H1 (cell line): Measurements from ENCODE around the gene MRPL36. TPM values are rescaled to one million over a fixed set of nuclear protein-coding genes. Genes with fewer than 3 reads are reported as not detected.

Experiments
- CTCF ChIA-PET: fragments of 300-600 bp; sonication (Branson Sonifier 250); formaldehyde crosslinking; loops from one replicate; lab custom pipeline; 2021; ENCODE audit not compliant: partially characterized antibody; lab: Charles Lee
- POLR2A ChIA-PET: fragments of 300-600 bp; sonication (Branson Sonifier 250); formaldehyde crosslinking; loops from one replicate; lab custom pipeline; 2021; ENCODE audit warnings: inconsistent platforms; ENCODE audit not compliant: partially characterized antibody; lab: Charles Lee
- DNase-seq, 2 experiments: peaks; one replicate each; pipeline versions ENCODE4 v3.0.0 to v3.0.0-alpha.2; 2010 to 2022; ENCODE audit warnings: low spot score in 2 of 2, low read depth in 1 of 2, mixed read lengths in 1 of 2
- FAIRE-seq: peaks from 2 replicates; lab custom pipeline; 2011; peaks lifted over from hg19 to GRCh38; lab: Jason Lieb, UNC
- H2AFZ ChIP-seq: 2 replicates; pipeline ENCODE4 v1.8.1; 2012; ENCODE audit warnings: low read length, inconsistent platforms
- H2AK5ac ChIP-seq: 2 replicates; pipeline ENCODE4 v1.6.1; 2013; ENCODE audit warnings: low read depth, low read length
- H2BK120ac ChIP-seq: replicated peaks from 2 replicates; pipeline ENCODE3; 2013; ENCODE audit warnings: low read depth, low read length, inconsistent platforms
- H2BK12ac ChIP-seq: 2 replicates; pipeline ENCODE4 v1.6.1; 2013; ENCODE audit warnings: low read depth, low read length
- H2BK15ac ChIP-seq: 2 replicates; pipeline ENCODE4 v1.6.1; 2013; ENCODE audit warnings: low read length
- H2BK20ac ChIP-seq: 2 replicates; pipeline ENCODE4 v1.6.1; 2013; ENCODE audit warnings: low read length
- H2BK5ac ChIP-seq: 2 replicates; pipeline ENCODE4 v1.6.1; 2013; ENCODE audit warnings: low read depth, low read length
- H3K14ac ChIP-seq: 2 replicates; pipeline ENCODE4 v1.6.1; 2013; ENCODE audit warnings: inconsistent platforms; ENCODE audit not compliant: insufficient read length
- H3K18ac ChIP-seq: 2 replicates; pipeline ENCODE4 v1.6.1; 2013; ENCODE audit warnings: low read length; ENCODE audit errors: extremely low read depth
- H3K23ac ChIP-seq: 2 replicates; pipeline ENCODE4 v1.6.1; 2013; ENCODE audit warnings: inconsistent platforms; ENCODE audit not compliant: insufficient read length
- H3K23me2 ChIP-seq: 2 replicates; pipeline ENCODE4 v1.6.1; 2013; ENCODE audit warnings: low read depth, low read length
- H3K27ac ChIP-seq: 2 replicates; pipeline ENCODE4 v1.6.1; 2011; ENCODE audit warnings: low read depth, low read length, inconsistent platforms
- H3K27me3 ChIP-seq, 4 experiments: replicated peaks in 1 of 4; 1 replicate in 1 of 4; 2 replicates in 3 of 4; pipeline versions ENCODE4 v1.6.1 to v1.8.1; 2011 to 2013; ENCODE audit warnings: low read length in 3 of 4, mild to moderate bottlenecking in 3 of 4, inconsistent platforms in 2 of 4, mixed read lengths in 2 of 4, moderate library complexity in 1 of 4; ENCODE audit not compliant: control insufficient read depth in 3 of 4, insufficient read depth in 3 of 4; ENCODE audit errors: extremely low read depth in 1 of 4
- H3K36me3 ChIP-seq, 4 experiments: 2 replicates each; pipeline versions ENCODE4 v1.6.1 to v1.8.1; 2011 to 2013; ENCODE audit warnings: mild to moderate bottlenecking in 4 of 4, low read length in 3 of 4, moderate library complexity in 2 of 4, control low read depth in 1 of 4, inconsistent platforms in 1 of 4; ENCODE audit not compliant: insufficient read depth in 4 of 4, control insufficient read depth in 2 of 4
- H3K4ac ChIP-seq: replicated peaks from 2 replicates; pipeline ENCODE3; 2013; ENCODE audit warnings: low read length, low read depth, mixed read lengths, inconsistent platforms; ENCODE audit not compliant: insufficient read length
- H3K4me1 ChIP-seq, 4 experiments: replicated peaks in 1 of 4; 1 replicate in 1 of 4; 2 replicates in 3 of 4; pipeline versions ENCODE4 v1.6.1 to v1.8.1; 2011 to 2013; ENCODE audit warnings: low read length in 3 of 4, inconsistent platforms in 2 of 4, mixed read lengths in 1 of 4; ENCODE audit not compliant: insufficient read depth in 4 of 4, control insufficient read depth in 3 of 4
- H3K4me2 ChIP-seq, 2 experiments: 2 replicates each; pipeline versions ENCODE4 v1.6.1 to v1.8.1; 2011 to 2013; ENCODE audit warnings: low read depth in 2 of 2, low read length in 2 of 2, control low read depth in 1 of 2, inconsistent platforms in 1 of 2, mild to moderate bottlenecking in 1 of 2; ENCODE audit not compliant: insufficient read depth in 1 of 2
- H3K4me3 ChIP-seq, 4 experiments: fragments of 200-600, 300-600 bp in 1 of 4; sonication (generic), shearing (Covaris generic), sonication (Bioruptor Twin) in 1 of 4; 2 replicates each; pipeline versions ENCODE4 v1.5.1 to v1.8.1; 2011 to 2016; ENCODE audit warnings: low read length in 4 of 4, low read depth in 3 of 4, control low read depth in 2 of 4, inconsistent platforms in 2 of 4, mild to moderate bottlenecking in 2 of 4, mixed read lengths in 1 of 4, moderate library complexity in 1 of 4; ENCODE audit not compliant: insufficient read depth in 2 of 4; ENCODE audit errors: extremely low read depth in 1 of 4
- H3K56ac ChIP-seq: replicated peaks from 2 replicates; pipeline ENCODE3; 2013; ENCODE audit warnings: low read depth, mild to moderate bottlenecking, mixed read lengths, low read length, inconsistent platforms; ENCODE audit not compliant: insufficient read length
- H3K79me1 ChIP-seq: 2 replicates; pipeline ENCODE4 v1.6.1; 2013; ENCODE audit warnings: low read depth, low read length, control low read depth
- H3K79me2 ChIP-seq, 2 experiments: 2 replicates each; pipeline versions ENCODE4 v1.6.1 to v1.8.1; 2012 to 2013; ENCODE audit warnings: low read length in 2 of 2, mild to moderate bottlenecking in 2 of 2, inconsistent platforms in 1 of 2; ENCODE audit not compliant: insufficient read depth in 2 of 2, control insufficient read depth in 1 of 2
- H3K9ac ChIP-seq, 4 experiments: replicated peaks in 1 of 4; 1 replicate in 1 of 4; 2 replicates in 3 of 4; pipeline versions ENCODE4 v1.6.1 to v1.8.1; 2011 to 2013; ENCODE audit warnings: low read depth in 3 of 4, low read length in 3 of 4, control low read depth in 2 of 4, mild to moderate bottlenecking in 2 of 4, moderate library complexity in 2 of 4, inconsistent platforms in 1 of 4; ENCODE audit errors: extremely low read depth in 1 of 4
- H3K9me3 ChIP-seq, 2 experiments: 2 replicates each; pipeline versions ENCODE4 v1.6.1 to v1.8.1; 2012 to 2013; ENCODE audit warnings: mild to moderate bottlenecking in 2 of 2, moderate library complexity in 2 of 2, control low read depth in 1 of 2, inconsistent platforms in 1 of 2, low read depth in 1 of 2, low read length in 1 of 2, mixed read lengths in 1 of 2; ENCODE audit not compliant: insufficient read depth in 2 of 2
- H4K20me1 ChIP-seq, 2 experiments: replicated peaks in 1 of 2; 2 replicates each; pipeline versions ENCODE3 to v1.8.1; 2011 to 2013; ENCODE audit warnings: inconsistent platforms in 2 of 2, low read length in 2 of 2, mild to moderate bottlenecking in 1 of 2; ENCODE audit not compliant: insufficient read depth in 2 of 2, control insufficient read depth in 1 of 2
- H4K5ac ChIP-seq: 2 replicates; pipeline ENCODE4 v1.6.1; 2013; ENCODE audit warnings: low read length, low read depth, mixed read lengths, inconsistent platforms; ENCODE audit not compliant: insufficient read length
- H4K8ac ChIP-seq: 2 replicates; pipeline ENCODE4 v1.8.0; 2013; ENCODE audit warnings: mild to moderate bottlenecking, moderate library complexity, low read length, inconsistent platforms; ENCODE audit not compliant: insufficient read depth; ENCODE audit errors: extremely low read depth
- H4K91ac ChIP-seq: replicated peaks from 2 replicates; pipeline ENCODE3; 2013; ENCODE audit warnings: low read length, mixed read lengths, inconsistent platforms; ENCODE audit not compliant: insufficient read length
- CBX5 ChIP-seq: fragments of 300-800, 300-1000 bp; sonication (generic); IDR thresholded peaks from 2 replicates; pipeline ENCODE4 v1.7.1; 2016; ENCODE audit warnings: antibody characterized with exemption, low read length, low read depth
- CREB1 ChIP-seq: IDR thresholded peaks from 2 replicates; pipeline ENCODE4 v1.6.1; 2012; ENCODE audit warnings: inconsistent platforms
- FOSL1 ChIP-seq: IDR thresholded peaks from 2 replicates; pipeline ENCODE4 v1.6.1; 2011; ENCODE audit warnings: mild to moderate bottlenecking, low read depth, low read length, moderate library complexity; ENCODE audit not compliant: insufficient read depth
- RFX5 ChIP-seq: IDR thresholded peaks from 2 replicates; pipeline ENCODE4 v1.6.1; 2011; ENCODE audit warnings: low read depth, low read length, improper control_type of control experiment, borderline replicate concordance
- RNF2 ChIP-seq: fragments of 200-900, 300-1000 bp; sonication (generic); IDR thresholded peaks from 2 replicates; pipeline ENCODE4 v1.7.1; 2016; ENCODE audit warnings: borderline replicate concordance, low read depth, mild to moderate bottlenecking, antibody characterized with exemption, low read length; ENCODE audit not compliant: poor library complexity, severe bottlenecking; ENCODE audit errors: missing control alignments
- WGBS, 2 experiments: shearing (Covaris generic) in 1 of 2; methylation state at CpG; one replicate each; pipeline versions ENCODE4 v1.1.6 to v1.1.7; 2013 to 2015; ENCODE audit warnings: low lambda C conversion rate in 2 of 2, mixed read lengths in 2 of 2, inconsistent platforms in 1 of 2, low coverage in 1 of 2, missing lambda C conversion rate in 1 of 2; ENCODE audit not compliant: insufficient replicate concordance in 2 of 2, insufficient coverage in 1 of 2, insufficient read length in 1 of 2; ENCODE audit errors: extremely low coverage in 1 of 2, missing lambda C conversion rate in 1 of 2; 5-methylcytosine and 5-hydroxymethylcytosine counted together
- polyA plus RNA-seq, 7 experiments: library from polyadenylated mRNA; depleted of rRNA in 3 of 7; stranded (reverse) in 5 of 7; unstranded in 2 of 7; fragments of >200 nt in 5 of 7; fragments of 200-250 nt in 2 of 7; gene quantifications; 1 replicate in 5 of 7; 2 replicates in 1 of 7; 4 replicates in 1 of 7; pipeline versions ENCODE4 v1.2.1 to v1.2.3, GENCODE V29; 2011 to 2013; ENCODE audit warnings: missing spikeins in 2 of 7, mixed read lengths in 2 of 7
- total RNA-seq: library from RNA; stranded (reverse); fragmentation: NEBNext Ultra II Directional; extraction: Animal tissue kit (Norgen Biotek cat#: 25700); gene quantifications from 2 replicates; pipeline ENCODE4 v1.2.1, GENCODE V29; 2021

MRPL36 gene
- total and polyA plus RNA-seq, 2 of the 8 experiments (the other 6 are each of a cell fraction or from before 2014, with no cell fraction given): 56.3 to 81.5 TPM

GRCh38 chr5:1791176-1791575 lies 8.5 kb downstream of the MRPL36 start:
- Histone ChIP-seq H3K27ac (no peak overlapping the region), H3K23me2 (no peaks in the 10 kb centered on the region), H3K4ac (no peak overlapping the region), H2BK12ac (no peak overlapping the region), H2BK20ac (no peak overlapping the region), H4K5ac (no peak overlapping the region), H3K4me2 (no peak overlapping the region), H2BK15ac (no peak overlapping the region), H4K20me1 (peaks cover under 1 to 3% of the 10 kb centered on the region in 2 experiments), H2AK5ac (no peak overlapping the region), H3K9ac (no peak overlapping the region), H3K14ac (no peak overlapping the region), H3K9me3 (no peaks in the 10 kb centered on the region), H3K23ac (no peak overlapping the region), H3K79me2 (no peaks in the 10 kb centered on the region), H2AFZ (no peak overlapping the region), H3K79me1 (no peaks in the 10 kb centered on the region), H3K18ac (no peak overlapping the region), H2BK120ac (no peak overlapping the region), H4K8ac (no peak overlapping the region), H3K4me1 (peaks cover 0 to 15% (median 12%) of the 10 kb centered on the region in 4 experiments; a peak in 5 of 7 replicates), H4K91ac (no peak overlapping the region), H3K27me3 (no peaks in the 10 kb centered on the region), H2BK5ac (no peak overlapping the region), H3K56ac (no peak overlapping the region), H3K36me3 (peaks cover 0 to under 1% (median 0%) of the 10 kb centered on the region in 4 experiments; a peak in 1 of 8 replicates), H3K4me3 (no peak overlapping the region)
- POLR2A ChIA-PET: interaction anchor here (1.4 to 2.4 kb wide), 2 partner anchors 10 to 56 kb away, joined by 3 to 7 read pairs; partner anchors contain the start of gene NDUFS6
- DNase-seq: no peak
- CTCF ChIA-PET: no interaction called here
- FAIRE-seq: no peak
- 89% methylated on average over 3 of the region's 3 CpGs; no CpG with 5 or more reads in 1 of the 2 experiments for whole genome bisulfite sequencing, 2 experiments
- TF ChIP-seq CREB1 (no peak), RFX5 (no peak), CBX5 (no peak), FOSL1 (no peak), RNF2 (no peak)
